ENCODE data around the gene PTPN13.

PTPN13 gene

GRCh38 chr4:86822136-86822535 is 228.0 kb downstream of the PTPN13 start:
- H3K36me3 ChIP-seq (ENCODE audit: control insufficient read depth, low read length), result no peaks in the 10 kb centered on the region
- no peaks in the 10 kb centered on the region for H3F3A ChIP-seq (ENCODE audit: control insufficient read depth, insufficient read depth)
- TF ChIP-seq CTCF (IDR thresholded peaks at IDR 0.05; ENCODE audit: low read depth, low read length, poor library complexity, severe bottlenecking) (no peak), EZH2phosphoT487 (IDR thresholded peaks at IDR 0.05; ENCODE audit: borderline replicate concordance, low read length) (no peak)
- H3K27ac ChIP-seq (ENCODE audit: low read depth, low read length), result no peak overlapping the region
- no peaks in the 10 kb centered on the region for H3K9me2 ChIP-seq (replicated peaks; ENCODE audit: control insufficient read depth, low read length)
- H3K4me2 ChIP-seq (ENCODE audit: low read length), result no peak overlapping the region
- peaks cover 2% of the 10 kb centered on the region; the same call in 1 of the 2 replicates for H3K27me3 ChIP-seq (ENCODE audit: control insufficient read depth, low read length)
- no peak overlapping the region for H3K4me3 ChIP-seq (ENCODE audit: low read length)
- H3K79me2 ChIP-seq (ENCODE audit: control insufficient read depth, low read length), result no peaks in the 10 kb centered on the region
- H3K4me1 ChIP-seq (ENCODE audit: control insufficient read depth, low read length), result no peaks in the 10 kb centered on the region
- no peaks in the 10 kb centered on the region for H4K20me1 ChIP-seq (ENCODE audit: control insufficient read depth, insufficient read depth, low read depth, low read length)
- no peaks in the 10 kb centered on the region for H3K9me3 ChIP-seq (ENCODE audit: control insufficient read depth, insufficient read depth, low read length)

GRCh38 chr4:86825511-86825910 is 231.4 kb downstream of the PTPN13 start:
- Histone ChIP-seq H3K27ac (ENCODE audit: low read depth, low read length) (no peak overlapping the region), H3F3A (ENCODE audit: control insufficient read depth, insufficient read depth) (no peaks in the 10 kb centered on the region), H3K4me2 (ENCODE audit: low read length) (no peak overlapping the region), H3K79me2 (ENCODE audit: control insufficient read depth, low read length) (no peaks in the 10 kb centered on the region), H3K9me2 (replicated peaks; ENCODE audit: control insufficient read depth, low read length) (no peaks in the 10 kb centered on the region), H4K20me1 (ENCODE audit: control insufficient read depth, insufficient read depth, low read depth, low read length) (no peaks in the 10 kb centered on the region), H3K27me3 (ENCODE audit: control insufficient read depth, low read length) (peaks cover 3% of the 10 kb centered on the region; the same call in 1 of the 2 replicates), H3K4me1 (ENCODE audit: control insufficient read depth, low read length) (no peaks in the 10 kb centered on the region), H3K36me3 (ENCODE audit: control insufficient read depth, low read length) (no peaks in the 10 kb centered on the region), H3K9me3 (ENCODE audit: control insufficient read depth, insufficient read depth, low read length) (no peaks in the 10 kb centered on the region), H3K4me3 (ENCODE audit: low read length) (no peak overlapping the region)
- no peak for TF ChIP-seq EZH2phosphoT487 (IDR thresholded peaks at IDR 0.05; ENCODE audit: borderline replicate concordance, low read length)
- no peak for TF ChIP-seq CTCF (IDR thresholded peaks at IDR 0.05; ENCODE audit: low read depth, low read length, poor library complexity, severe bottlenecking)

- Histone ChIP-seq H3K4me1 (ENCODE audit: control insufficient read depth, low read length) (no peaks in the 10 kb centered on the region), H4K20me1 (ENCODE audit: control insufficient read depth, insufficient read depth, low read depth, low read length) (no peaks in the 10 kb centered on the region), H3K27ac (ENCODE audit: low read depth, low read length) (no peak overlapping the region), H3F3A (ENCODE audit: control insufficient read depth, insufficient read depth) (no peaks in the 10 kb centered on the region), H3K4me3 (ENCODE audit: low read length) (no peak overlapping the region), H3K9me3 (ENCODE audit: control insufficient read depth, insufficient read depth, low read length) (no peaks in the 10 kb centered on the region), H3K4me2 (ENCODE audit: low read length) (no peak overlapping the region), H3K27me3 (ENCODE audit: control insufficient read depth, low read length) (peaks cover 3% of the 10 kb centered on the region; the same call in 1 of the 2 replicates), H3K79me2 (ENCODE audit: control insufficient read depth, low read length) (no peaks in the 10 kb centered on the region), H3K9me2 (replicated peaks; ENCODE audit: control insufficient read depth, low read length) (no peaks in the 10 kb centered on the region), H3K36me3 (ENCODE audit: control insufficient read depth, low read length) (no peaks in the 10 kb centered on the region)
- TF ChIP-seq CTCF (IDR thresholded peaks at IDR 0.05; ENCODE audit: low read depth, low read length, poor library complexity, severe bottlenecking) (no peak), EZH2phosphoT487 (IDR thresholded peaks at IDR 0.05; ENCODE audit: borderline replicate concordance, low read length) (no peak)
Observed at GRCh38 chr4:86831262-86832130, 237.4 kb downstream of the PTPN13 start.

All from DOHH2 (cell line).